ENCODE data around the gene CD3D. TPM values are rescaled to one million over a fixed set of nuclear protein-coding genes. Genes with fewer than 3 reads are reported as not detected.
A peak's percentile ranks its signal among the peaks of the same experiment; 100 is the strongest.

The CD3D gene
- total RNA-seq, 4 donors from 2014 or later: 15.4 to 26.6 (median 21.1) TPM

- Histone ChIP-seq H3K9me3 (no peaks in the 10 kb centered on the region), H3K4me1 (peaks cover 0 to 9% (median 0%) of the 10 kb centered on the region in 4 donors), H3K27me3 (no peaks in the 10 kb centered on the region), H3K36me3 (no peaks in the 10 kb centered on the region), H3K27ac (peak overlapping the region; percentile 59 to 75 (median 69)), H3K4me3 (peak overlapping the region in 3 of 4 donors; percentile 24 to 33 (median 27))
- TF ChIP-seq CTCF (IDR thresholded peaks at IDR 0.05) (no peak), POLR2A (IDR thresholded peaks at IDR 0.05) (no peak)
- no peak for DNase-seq
These were observed 3.1 kb downstream of the CD3D start for GRCh38 chr11:118339281-118339961.

GRCh38 chr11:118338637-118339061, 3.9 kb downstream of the CD3D start:
- H3K4me1 ChIP-seq: peaks cover 0 to 9% (median 0%) of the 10 kb centered on the region in 4 donors
- H3K27me3 ChIP-seq: no peaks in the 10 kb centered on the region
- H3K27ac ChIP-seq: peak overlapping the region; percentile 59 to 75 (median 69)
- TF ChIP-seq CTCF (IDR thresholded peaks at IDR 0.05): no peak
- TF ChIP-seq POLR2A (IDR thresholded peaks at IDR 0.05): no peak
- H3K36me3 ChIP-seq: no peaks in the 10 kb centered on the region
- H3K4me3 ChIP-seq: peak overlapping the region in 1 of 4 donors; percentile 33
- peak; percentile 53 to 91 (median 82) for DNase-seq
- H3K9me3 ChIP-seq: no peaks in the 10 kb centered on the region

- Histone ChIP-seq H3K9me3 (no peaks in the 10 kb centered on the region), H3K27me3 (no peaks in the 10 kb centered on the region), H3K36me3 (no peaks in the 10 kb centered on the region), H3K4me3 (no peak overlapping the region), H3K4me1 (peaks cover 0 to 9% (median 0%) of the 10 kb centered on the region in 4 donors), H3K27ac (peak overlapping the region in 3 of 4 donors; percentile 21 to 27 (median 22))
- no peak for DNase-seq
- TF ChIP-seq CTCF (IDR thresholded peaks at IDR 0.05) (no peak), POLR2A (IDR thresholded peaks at IDR 0.05) (no peak)
These were observed 7.8 kb downstream of the CD3D start for GRCh38 chr11:118334745-118335144.

GRCh38 chr11:118328745-118329144, 13.8 kb downstream of the CD3D start:
- H3K27me3 ChIP-seq: no peaks in the 10 kb centered on the region
- no peak overlapping the region for H3K27ac ChIP-seq
- H3K4me1 ChIP-seq: no peaks in the 10 kb centered on the region
- H3K36me3 ChIP-seq: no peaks in the 10 kb centered on the region
- no peaks in the 10 kb centered on the region for H3K9me3 ChIP-seq
- TF ChIP-seq POLR2A (IDR thresholded peaks at IDR 0.05): no peak
- TF ChIP-seq CTCF (IDR thresholded peaks at IDR 0.05): no peak
- DNase-seq: no peak
- no peak overlapping the region for H3K4me3 ChIP-seq

- TF ChIP-seq CTCF (IDR thresholded peaks at IDR 0.05) (no peak), POLR2A (IDR thresholded peaks at IDR 0.05) (no peak)
- peaks cover 0 to 8% (median 2%) of the 10 kb centered on the region in 4 donors for H3K4me1 ChIP-seq
These were observed 17.2 kb downstream of the CD3D start for GRCh38 chr11:118325283-118325682.

More at GRCh38 chr11:118325283-118325682, 17.2 kb downstream of the CD3D start:
- no peaks in the 10 kb centered on the region for H3K36me3 ChIP-seq
- no peaks in the 10 kb centered on the region for H3K27me3 ChIP-seq
- no peak overlapping the region for H3K27ac ChIP-seq
- no peak overlapping the region for H3K4me3 ChIP-seq
- H3K9me3 ChIP-seq: no peaks in the 10 kb centered on the region
- DNase-seq: no peak
